ENCODE data around the gene JDP2.

JDP2 gene

GRCh38 chr14:75495882-75496281, 68.1 kb downstream of the JDP2 start:
- TF ChIP-seq NFIC (IDR thresholded peaks at IDR 0.05) (0 out of 2 replicates have a peak, but pooled peaks have one; percentile 16), ZBTB7A (IDR thresholded peaks at IDR 0.05; ENCODE audit: low read depth) (no peak), RAD21 (IDR thresholded peaks at IDR 0.05; ENCODE audit: low read depth) (no peak)

GRCh38 chr14:75496755-75497154, 68.9 kb downstream of the JDP2 start:
- TF ChIP-seq MAX (IDR thresholded peaks at IDR 0.05) (no peak), USF1 (IDR thresholded peaks at IDR 0.05) (no peak), CREB1 (IDR thresholded peaks at IDR 0.05; ENCODE audit: low read depth) (no peak), EP300 (IDR thresholded peaks at IDR 0.05; ENCODE audit: borderline replicate concordance) (no peak), NFIC (IDR thresholded peaks at IDR 0.05) (no peak), REST (IDR thresholded peaks at IDR 0.05; ENCODE audit: low read depth) (peak; percentile 67)

- TF ChIP-seq TCF12 (IDR thresholded peaks at IDR 0.05; ENCODE audit: low read depth) (no peak), CREB1 (IDR thresholded peaks at IDR 0.05; ENCODE audit: low read depth) (no peak), TEAD4 (IDR thresholded peaks at IDR 0.05) (no peak), NFIC (IDR thresholded peaks at IDR 0.05) (no peak), EGR1 (IDR thresholded peaks at IDR 0.05) (no peak), TAF1 (IDR thresholded peaks at IDR 0.05; ENCODE audit: low read depth) (no peak), RAD21 (IDR thresholded peaks at IDR 0.05; ENCODE audit: low read depth) (no peak), FOXM1 (IDR thresholded peaks at IDR 0.05; ENCODE audit: borderline replicate concordance, low read depth) (no peak), EP300 (IDR thresholded peaks at IDR 0.05; ENCODE audit: borderline replicate concordance) (no peak), USF1 (IDR thresholded peaks at IDR 0.05) (no peak), CEBPB (IDR thresholded peaks at IDR 0.05) (no peak)
These were observed 69.4 kb downstream of the JDP2 start for GRCh38 chr14:75497191-75497590.

- TF ChIP-seq TAF1 (IDR thresholded peaks at IDR 0.05; ENCODE audit: low read depth) = no peak
- no peak for TF ChIP-seq MAX (IDR thresholded peaks at IDR 0.05)
These were observed 69.9 kb downstream of the JDP2 start for GRCh38 chr14:75497701-75498100.

- TF ChIP-seq MAX (IDR thresholded peaks at IDR 0.05) (no peak), RAD21 (IDR thresholded peaks at IDR 0.05; ENCODE audit: low read depth) (no peak), ZBTB7A (IDR thresholded peaks at IDR 0.05; ENCODE audit: low read depth) (no peak), EP300 (IDR thresholded peaks at IDR 0.05; ENCODE audit: borderline replicate concordance) (no peak), TCF12 (IDR thresholded peaks at IDR 0.05; ENCODE audit: low read depth) (no peak), NFIC (IDR thresholded peaks at IDR 0.05) (no peak), USF1 (IDR thresholded peaks at IDR 0.05) (no peak), CEBPB (IDR thresholded peaks at IDR 0.05) (no peak), CREB1 (IDR thresholded peaks at IDR 0.05; ENCODE audit: low read depth) (no peak), TEAD4 (IDR thresholded peaks at IDR 0.05) (no peak)
These were observed 71.5 kb downstream of the JDP2 start for GRCh38 chr14:75499084-75499875.

GRCh38 chr14:75501080-75501479, 73.3 kb downstream of the JDP2 start:
- TF ChIP-seq MAX (IDR thresholded peaks at IDR 0.05) = no peak
- no peak for TF ChIP-seq YY1 (IDR thresholded peaks at IDR 0.05; ENCODE audit: low read depth)
- TF ChIP-seq ZBTB7A (IDR thresholded peaks at IDR 0.05; ENCODE audit: low read depth) = no peak
- no peak for TF ChIP-seq USF1 (IDR thresholded peaks at IDR 0.05)
- TF ChIP-seq CREB1 (IDR thresholded peaks at IDR 0.05; ENCODE audit: low read depth) = no peak
- no peak for TF ChIP-seq TAF1 (IDR thresholded peaks at IDR 0.05; ENCODE audit: low read depth)
- no peak for TF ChIP-seq EP300 (IDR thresholded peaks at IDR 0.05; ENCODE audit: borderline replicate concordance)
- no peak for TF ChIP-seq TCF12 (IDR thresholded peaks at IDR 0.05; ENCODE audit: low read depth)
- no peak for TF ChIP-seq NFIC (IDR thresholded peaks at IDR 0.05)
- no peak for TF ChIP-seq TEAD4 (IDR thresholded peaks at IDR 0.05)

GRCh38 chr14:75504411-75504810, 76.6 kb downstream of the JDP2 start:
- TF ChIP-seq CEBPB (IDR thresholded peaks at IDR 0.05) (no peak), MAX (IDR thresholded peaks at IDR 0.05) (no peak), TCF12 (IDR thresholded peaks at IDR 0.05; ENCODE audit: low read depth) (no peak), FOXM1 (IDR thresholded peaks at IDR 0.05; ENCODE audit: borderline replicate concordance, low read depth) (no peak), EP300 (IDR thresholded peaks at IDR 0.05; ENCODE audit: borderline replicate concordance) (no peak), REST (IDR thresholded peaks at IDR 0.05; ENCODE audit: low read depth) (no peak), USF1 (IDR thresholded peaks at IDR 0.05) (no peak), YY1 (IDR thresholded peaks at IDR 0.05; ENCODE audit: low read depth) (no peak), RAD21 (IDR thresholded peaks at IDR 0.05; ENCODE audit: low read depth) (no peak), EGR1 (IDR thresholded peaks at IDR 0.05) (no peak), CREB1 (IDR thresholded peaks at IDR 0.05; ENCODE audit: low read depth) (no peak), NFIC (IDR thresholded peaks at IDR 0.05) (no peak), TEAD4 (IDR thresholded peaks at IDR 0.05) (no peak), TAF1 (IDR thresholded peaks at IDR 0.05; ENCODE audit: low read depth) (no peak)

All from Ishikawa (cell line).